HepG2 (cell line): ENCODE results near the gene MYLK. TPM values are rescaled to one million over a fixed set of nuclear protein-coding genes. Genes with fewer than 3 reads are reported as not detected.

Experiments
- BCL6 ChIP-seq: IDR thresholded peaks from 2 replicates; pipeline ENCODE4 v1.6.1; 2016; ENCODE audit warnings: missing genetic modification reagents, missing compliant biosample characterization
- DMTF1 ChIP-seq: sonication (generic); formaldehyde crosslinking; IDR thresholded peaks from 2 replicates; pipeline ENCODE4 v1.4.0; 2020; ENCODE audit warnings: mild to moderate bottlenecking, missing genetic modification reagents
- HMG20B ChIP-seq: conservative IDR thresholded peaks from 2 replicates; pipeline ENCODE4 v1.6.1; 2016; ENCODE audit warnings: missing genetic modification reagents, missing compliant biosample characterization
- KAT8 ChIP-seq: IDR thresholded peaks from 2 replicates; pipeline ENCODE4 v1.6.1; 2016; ENCODE audit warnings: missing genetic modification reagents, missing compliant biosample characterization
- KLF6 ChIP-seq: IDR thresholded peaks from 2 replicates; pipeline ENCODE4 v1.8.0; 2016; ENCODE audit warnings: missing biosample characterization, missing genetic modification reagents
- MXD4 ChIP-seq: IDR thresholded peaks from 2 replicates; pipeline ENCODE4 v1.6.1; 2016; ENCODE audit warnings: mild to moderate bottlenecking, missing biosample characterization, missing genetic modification reagents
- RFX1 ChIP-seq: fragments of 450-650 bp; IDR thresholded peaks from 2 replicates; pipeline ENCODE4 v1.6.1; 2017
- SMAD3 ChIP-seq: sonication (generic); formaldehyde crosslinking; IDR thresholded peaks from 2 replicates; pipeline ENCODE4 v1.4.0; 2020; ENCODE audit warnings: missing genetic modification reagents
- SP5 ChIP-seq: IDR thresholded peaks from 2 replicates; pipeline ENCODE4 v1.6.1; 2016; ENCODE audit warnings: low read depth, borderline replicate concordance
- TBL1XR1 ChIP-seq: fragments of 150-350 bp; IDR thresholded peaks from 2 replicates; pipeline ENCODE4 v1.6.1; 2014; ENCODE audit warnings: borderline replicate concordance, low read length; ENCODE audit not compliant: partially characterized antibody
- ZBTB7A ChIP-seq: sonication (generic); formaldehyde crosslinking; IDR thresholded peaks from 2 replicates; pipeline ENCODE4 v1.8.0; 2022; ENCODE audit warnings: mild to moderate bottlenecking, missing genetic modification reagents
- ZMAT5 ChIP-seq: sonication (generic); formaldehyde crosslinking; IDR thresholded peaks from 2 replicates; pipeline ENCODE4 v1.5.0; 2020; ENCODE audit warnings: mild to moderate bottlenecking, low read depth, missing genetic modification reagents, borderline replicate concordance
- ZNF205 ChIP-seq: IDR thresholded peaks from 2 replicates; pipeline ENCODE4 v1.6.1; 2018; ENCODE audit warnings: missing biosample characterization, missing genetic modification reagents
- ZNF468 ChIP-seq: sonication (generic); formaldehyde crosslinking; IDR thresholded peaks from 2 replicates; pipeline ENCODE4 v1.8.0; 2022; ENCODE audit warnings: mild to moderate bottlenecking, moderate library complexity, missing genetic modification reagents
- ZNF597 ChIP-seq: sonication (generic); formaldehyde crosslinking; IDR thresholded peaks from 2 replicates; pipeline ENCODE4 v1.5.0; 2020; ENCODE audit warnings: missing genetic modification reagents
- ZNF713 ChIP-seq: sonication (generic); formaldehyde crosslinking; IDR thresholded peaks from 2 replicates; pipeline ENCODE4 v1.4.0; 2020; ENCODE audit warnings: mild to moderate bottlenecking, missing genetic modification reagents
- ZNF841 ChIP-seq: sonication (generic); formaldehyde crosslinking; IDR thresholded peaks from 2 replicates; pipeline ENCODE4 v1.8.1; 2023; ENCODE audit warnings: missing genetic modification reagents, borderline replicate concordance
- polyA plus RNA-seq, 8 experiments: library from polyadenylated mRNA; depleted of rRNA in 3 of 8; stranded (reverse) in 7 of 8; unstranded in 1 of 8; fragments of >200 nt; fragmentation: Illumina TruSeq in 4 of 8; extraction: Trizol in 4 of 8; gene quantifications; 2 replicates each; pipeline versions ENCODE4 v1.2.1 to v1.2.3, GENCODE V29; 2011 to 2016; ENCODE audit warnings: low read depth in 4 of 8, missing spikeins in 1 of 8, mixed read lengths in 1 of 8; ENCODE audit not compliant: insufficient read depth in 1 of 8
- total RNA-seq, 5 experiments: library from RNA; depleted of rRNA; stranded (reverse); fragments of >200 nt; fragmentation: Illumina TruSeq; extraction: Trizol; gene quantifications; 2 replicates each; pipeline ENCODE4 v1.2.3, GENCODE V29; 2016; ENCODE audit warnings: low read depth in 1 of 5
- TF ChIP-seq, protein P1 (sequence below): sonication (generic); formaldehyde crosslinking; IDR thresholded peaks from 2 replicates; pipeline ENCODE4 v1.8.0; 2022; ENCODE audit warnings: mild to moderate bottlenecking, missing genetic modification reagents, borderline replicate concordance
- TF ChIP-seq, protein P2 (sequence below), 2 experiments: IDR thresholded peaks; 2 replicates each; pipeline ENCODE4 v1.6.1; 2011 to 2012; ENCODE audit warnings: low read length in 2 of 2, borderline replicate concordance in 1 of 2, low read depth in 1 of 2, mild to moderate bottlenecking in 1 of 2, moderate library complexity in 1 of 2
- TF ChIP-seq, protein P3 (sequence below): sonication (generic); formaldehyde crosslinking; IDR thresholded peaks from 2 replicates; pipeline ENCODE4 v1.4.0; 2020; ENCODE audit warnings: missing genetic modification reagents

Gene MYLK
- total and polyA plus RNA-seq, 2 of the 13 experiments (the other 11 are each of a cell fraction or from before 2014, with no cell fraction given), result 10.6 to 34.9 TPM

- TF ChIP-seq, protein P1, sequence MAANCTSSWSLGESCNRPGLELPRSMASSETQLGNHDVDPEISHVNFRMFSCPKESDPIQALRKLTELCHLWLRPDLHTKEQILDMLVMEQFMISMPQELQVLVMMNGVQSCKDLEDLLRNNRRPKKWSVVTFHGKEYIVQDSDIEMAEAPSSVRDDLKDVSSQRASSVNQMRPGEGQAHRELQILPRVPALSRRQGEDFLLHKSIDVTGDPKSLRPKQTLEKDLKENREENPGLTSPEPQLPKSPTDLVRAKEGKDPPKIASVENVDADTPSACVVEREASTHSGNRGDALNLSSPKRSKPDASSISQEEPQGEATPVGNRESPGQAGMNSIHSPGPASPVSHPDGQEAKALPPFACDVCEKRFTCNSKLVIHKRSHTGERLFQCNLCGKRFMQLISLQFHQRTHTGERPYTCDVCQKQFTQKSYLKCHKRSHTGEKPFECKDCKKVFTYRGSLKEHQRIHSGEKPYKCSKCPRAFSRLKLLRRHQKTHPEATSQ (CRISPR knock-in tag), result no peak
- no peak for TF ChIP-seq ZBTB7A (CRISPR knock-in tag)
- TF ChIP-seq SMAD3 (CRISPR knock-in tag), result no peak
- no peak for TF ChIP-seq ZNF841 (CRISPR knock-in tag)
- TF ChIP-seq ZNF468, result no peak
- TF ChIP-seq ZNF597 (CRISPR knock-in tag), result no peak
- no peak for TF ChIP-seq MXD4
- no peak for TF ChIP-seq HMG20B (CRISPR knock-in tag)
- no peak for TF ChIP-seq ZNF205 (CRISPR knock-in tag)
- no peak; the same call in 1 of the 2 replicates for TF ChIP-seq KAT8
- TF ChIP-seq, protein P2, sequence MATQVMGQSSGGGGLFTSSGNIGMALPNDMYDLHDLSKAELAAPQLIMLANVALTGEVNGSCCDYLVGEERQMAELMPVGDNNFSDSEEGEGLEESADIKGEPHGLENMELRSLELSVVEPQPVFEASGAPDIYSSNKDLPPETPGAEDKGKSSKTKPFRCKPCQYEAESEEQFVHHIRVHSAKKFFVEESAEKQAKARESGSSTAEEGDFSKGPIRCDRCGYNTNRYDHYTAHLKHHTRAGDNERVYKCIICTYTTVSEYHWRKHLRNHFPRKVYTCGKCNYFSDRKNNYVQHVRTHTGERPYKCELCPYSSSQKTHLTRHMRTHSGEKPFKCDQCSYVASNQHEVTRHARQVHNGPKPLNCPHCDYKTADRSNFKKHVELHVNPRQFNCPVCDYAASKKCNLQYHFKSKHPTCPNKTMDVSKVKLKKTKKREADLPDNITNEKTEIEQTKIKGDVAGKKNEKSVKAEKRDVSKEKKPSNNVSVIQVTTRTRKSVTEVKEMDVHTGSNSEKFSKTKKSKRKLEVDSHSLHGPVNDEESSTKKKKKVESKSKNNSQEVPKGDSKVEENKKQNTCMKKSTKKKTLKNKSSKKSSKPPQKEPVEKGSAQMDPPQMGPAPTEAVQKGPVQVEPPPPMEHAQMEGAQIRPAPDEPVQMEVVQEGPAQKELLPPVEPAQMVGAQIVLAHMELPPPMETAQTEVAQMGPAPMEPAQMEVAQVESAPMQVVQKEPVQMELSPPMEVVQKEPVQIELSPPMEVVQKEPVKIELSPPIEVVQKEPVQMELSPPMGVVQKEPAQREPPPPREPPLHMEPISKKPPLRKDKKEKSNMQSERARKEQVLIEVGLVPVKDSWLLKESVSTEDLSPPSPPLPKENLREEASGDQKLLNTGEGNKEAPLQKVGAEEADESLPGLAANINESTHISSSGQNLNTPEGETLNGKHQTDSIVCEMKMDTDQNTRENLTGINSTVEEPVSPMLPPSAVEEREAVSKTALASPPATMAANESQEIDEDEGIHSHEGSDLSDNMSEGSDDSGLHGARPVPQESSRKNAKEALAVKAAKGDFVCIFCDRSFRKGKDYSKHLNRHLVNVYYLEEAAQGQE (IDR thresholded peaks at IDR 0.05; ENCODE audit: borderline replicate concordance in 1 of 2, low read depth in 1 of 2, low read length in 2 of 2), result 0 out of 4 replicates have a peak, but pooled peaks of 1 of the 2 experiments have one; percentile 5
- TF ChIP-seq TBL1XR1, result no peak
- no peak for TF ChIP-seq DMTF1
- no peak for TF ChIP-seq KLF6
- no peak for TF ChIP-seq BCL6 (CRISPR knock-in tag)
- TF ChIP-seq ZMAT5 (CRISPR knock-in tag), result no peak
- TF ChIP-seq SP5, result no peak
- no peak for TF ChIP-seq RFX1
- TF ChIP-seq ZNF713 (CRISPR knock-in tag), result no peak
- TF ChIP-seq, protein P3, sequence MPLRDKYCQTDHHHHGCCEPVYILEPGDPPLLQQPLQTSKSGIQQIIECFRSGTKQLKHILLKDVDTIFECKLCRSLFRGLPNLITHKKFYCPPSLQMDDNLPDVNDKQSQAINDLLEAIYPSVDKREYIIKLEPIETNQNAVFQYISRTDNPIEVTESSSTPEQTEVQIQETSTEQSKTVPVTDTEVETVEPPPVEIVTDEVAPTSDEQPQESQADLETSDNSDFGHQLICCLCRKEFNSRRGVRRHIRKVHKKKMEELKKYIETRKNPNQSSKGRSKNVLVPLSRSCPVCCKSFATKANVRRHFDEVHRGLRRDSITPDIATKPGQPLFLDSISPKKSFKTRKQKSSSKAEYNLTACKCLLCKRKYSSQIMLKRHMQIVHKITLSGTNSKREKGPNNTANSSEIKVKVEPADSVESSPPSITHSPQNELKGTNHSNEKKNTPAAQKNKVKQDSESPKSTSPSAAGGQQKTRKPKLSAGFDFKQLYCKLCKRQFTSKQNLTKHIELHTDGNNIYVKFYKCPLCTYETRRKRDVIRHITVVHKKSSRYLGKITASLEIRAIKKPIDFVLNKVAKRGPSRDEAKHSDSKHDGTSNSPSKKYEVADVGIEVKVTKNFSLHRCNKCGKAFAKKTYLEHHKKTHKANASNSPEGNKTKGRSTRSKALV (CRISPR knock-in tag), result no peak
Observed at GRCh38 chr3:123758081-123758564, 126.0 kb downstream of the MYLK start (continued).
